Superior temporal gyrus (tissue), 1 donor: ENCODE measurements around the gene TRAIP.
"Not testable (repeated sequence)": the region's sequence is repeated elsewhere in the genome, so short reads cannot be mapped to it uniquely, and the experiment has no call there.

ENCODE experiments used
- DNase-seq: peaks from one replicate; pipeline ENCODE4 v3.0.0-alpha.2; 2016; ENCODE audit errors: extremely low spot score

Gene TRAIP

GRCh38 chr3:49826016-49826415, 30.3 kb downstream of the TRAIP start:
- DNase-seq, result no peak

DNA sequence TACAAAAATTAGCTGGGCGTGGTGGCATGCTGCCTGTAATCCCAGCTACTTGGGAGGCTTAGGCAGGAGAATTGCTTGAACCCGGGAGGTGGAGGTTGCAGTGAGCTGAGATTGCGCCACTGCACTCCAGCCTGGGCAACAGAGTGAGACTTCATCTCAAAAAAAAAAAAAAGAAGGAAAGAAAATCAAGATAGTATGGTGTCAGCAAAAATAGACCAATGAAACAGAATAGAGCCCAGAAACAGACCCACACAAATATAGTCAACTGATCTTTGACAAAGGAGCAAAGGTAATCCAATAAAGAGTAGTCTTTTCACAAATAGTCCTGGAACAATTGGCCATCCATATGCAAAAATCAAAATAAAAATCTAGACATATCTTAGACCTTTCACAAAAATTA, 33.2 kb downstream of the TRAIP start:
- DNase-seq, result not testable (repeated sequence)

DNA sequence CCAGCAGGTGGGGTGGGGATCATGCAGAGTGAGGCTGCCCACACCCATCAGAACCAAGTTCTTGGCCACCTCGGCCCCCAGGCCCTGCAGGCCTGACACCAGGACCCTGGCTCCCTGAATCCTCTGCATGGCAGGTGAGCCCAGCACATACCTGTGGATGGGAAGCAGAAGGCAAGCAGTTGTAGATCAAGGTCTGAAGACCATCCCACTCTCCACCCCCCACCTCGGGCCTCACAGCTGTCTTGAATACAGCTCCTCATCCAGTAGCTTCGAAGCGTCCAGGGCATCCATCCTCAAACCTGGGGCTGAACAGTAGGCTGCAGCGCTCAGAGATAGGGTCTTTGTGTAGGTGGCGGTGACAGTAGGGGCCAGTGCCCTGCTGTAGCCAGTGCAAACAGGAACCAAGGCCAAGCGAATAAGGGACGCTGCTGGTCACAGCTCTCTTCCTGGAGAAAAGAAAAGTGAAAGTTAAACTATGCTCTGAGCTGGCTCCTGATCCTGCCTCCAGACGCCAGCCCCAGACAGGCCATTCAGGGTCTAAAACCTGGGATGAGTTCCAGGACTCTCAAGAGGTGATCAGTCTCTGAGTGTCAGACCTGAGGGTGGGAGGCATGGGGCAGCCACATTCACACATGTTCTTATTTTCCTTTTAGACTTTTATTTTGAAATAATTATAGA, 42.7 kb downstream of the TRAIP start, which contains the start of gene UBA7:
UBA7 (minus strand) TSS at position 457 of the 678 bp plus-strand sequence; CDS start at position 291, 166 bp downstream.
- peak; percentile 27 for DNase-seq

GRCh38 chr3:49812916-49813496, 43.4 kb downstream of the TRAIP start:
- DNase-seq, result no peak

DNA sequence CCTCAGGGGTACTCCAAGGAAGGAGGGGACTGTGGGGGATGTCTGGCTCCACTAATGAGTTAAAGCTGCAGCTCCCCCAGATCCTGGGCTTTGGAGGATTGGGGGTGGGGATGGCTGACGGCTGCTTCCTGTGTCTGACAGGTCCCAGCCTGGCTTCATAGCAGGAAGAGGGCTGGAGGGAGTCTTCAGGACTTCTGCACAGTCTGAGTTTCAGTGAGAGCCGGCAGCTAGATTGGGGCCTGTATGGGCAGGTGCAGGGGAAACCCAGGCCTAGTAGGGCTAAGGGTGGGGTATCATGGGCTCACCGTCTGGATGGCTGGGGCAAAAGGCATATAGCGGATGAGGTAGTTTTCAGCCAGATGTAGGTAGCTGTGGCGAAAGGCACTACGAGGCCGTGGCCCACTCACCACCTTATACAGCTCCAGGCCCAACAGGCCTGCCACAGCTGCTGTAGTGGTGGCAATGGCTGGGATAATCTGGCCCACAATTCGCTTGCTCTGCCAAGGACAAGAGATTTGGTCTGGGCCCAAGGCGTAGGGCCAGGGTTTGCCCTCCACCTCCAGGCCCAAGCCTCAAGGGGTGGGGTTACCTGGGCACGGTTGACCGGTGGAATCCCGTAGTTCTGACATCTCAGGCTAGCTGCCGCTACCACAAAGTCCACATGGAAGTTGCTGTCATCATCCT, 48.8 kb downstream of the TRAIP start:
- DNase-seq, result no peak

GRCh38 chr3:49806850-49807249, 49.5 kb downstream of the TRAIP start:
- DNase-seq, result no peak

DNA sequence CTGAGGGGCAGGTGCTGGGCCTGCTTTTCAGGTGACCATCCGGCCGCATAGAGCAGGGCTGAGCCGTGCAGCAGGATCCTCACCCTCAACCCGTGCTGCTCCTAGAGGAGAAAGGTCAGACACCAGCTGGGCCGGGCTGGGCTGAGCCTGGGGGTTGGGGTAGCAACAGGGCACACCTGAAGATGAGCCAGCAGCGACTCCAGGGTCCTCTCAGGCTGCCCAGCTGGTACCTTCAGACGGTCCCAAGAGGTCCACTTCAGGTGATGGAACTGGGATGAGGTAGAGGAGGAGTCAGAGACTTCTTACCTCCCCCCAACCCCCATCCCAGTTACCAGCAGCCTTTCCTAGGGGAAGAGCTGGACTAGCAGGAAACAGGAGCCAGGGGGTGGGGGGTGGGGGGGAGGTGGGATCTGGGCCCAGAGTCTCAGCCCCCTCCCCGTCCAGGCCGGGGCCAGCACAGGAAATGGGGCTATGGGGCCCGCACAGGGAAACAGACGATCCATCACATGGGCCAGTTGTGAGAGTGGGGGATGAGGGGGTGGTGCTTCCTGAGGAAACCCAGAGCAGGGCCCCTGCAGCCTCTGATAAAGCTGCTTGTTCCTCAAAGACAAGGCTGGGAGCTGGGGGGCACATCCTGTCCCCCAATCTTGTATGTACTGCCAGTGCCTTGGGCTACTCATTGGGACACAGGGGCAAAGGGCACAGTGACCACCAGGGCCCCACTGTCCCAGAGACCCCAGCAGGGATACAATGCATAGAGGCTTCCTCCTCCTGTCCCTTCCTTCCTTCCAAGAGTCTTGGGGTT, 50.3 kb downstream of the TRAIP start:
- DNase-seq, result no peak

DNA sequence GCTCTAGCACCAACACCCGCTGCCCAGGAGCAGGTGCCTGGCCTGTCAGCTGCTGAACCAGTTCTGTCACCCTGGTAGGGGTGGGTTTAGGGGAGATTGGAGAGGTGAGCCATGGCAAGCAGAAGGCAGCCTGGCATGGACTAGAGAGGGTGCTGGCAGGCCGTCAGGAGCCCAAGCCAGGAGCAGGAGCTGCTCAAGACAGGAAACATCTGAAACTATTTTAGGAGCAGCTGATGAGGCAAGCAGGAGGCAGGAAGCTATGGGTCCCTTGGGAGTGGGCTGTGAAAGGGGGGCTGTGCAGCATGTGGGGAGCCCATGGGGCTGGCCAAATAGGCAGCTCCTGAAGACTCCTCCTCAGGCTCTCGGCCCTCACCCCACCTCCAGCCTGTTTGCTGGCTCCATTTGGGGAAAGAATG, 51.0 kb downstream of the TRAIP start:
- no peak for DNase-seq

GRCh38 chr3:49804141-49805041, 52.0 kb downstream of the TRAIP start:
- no peak for DNase-seq

DNA sequence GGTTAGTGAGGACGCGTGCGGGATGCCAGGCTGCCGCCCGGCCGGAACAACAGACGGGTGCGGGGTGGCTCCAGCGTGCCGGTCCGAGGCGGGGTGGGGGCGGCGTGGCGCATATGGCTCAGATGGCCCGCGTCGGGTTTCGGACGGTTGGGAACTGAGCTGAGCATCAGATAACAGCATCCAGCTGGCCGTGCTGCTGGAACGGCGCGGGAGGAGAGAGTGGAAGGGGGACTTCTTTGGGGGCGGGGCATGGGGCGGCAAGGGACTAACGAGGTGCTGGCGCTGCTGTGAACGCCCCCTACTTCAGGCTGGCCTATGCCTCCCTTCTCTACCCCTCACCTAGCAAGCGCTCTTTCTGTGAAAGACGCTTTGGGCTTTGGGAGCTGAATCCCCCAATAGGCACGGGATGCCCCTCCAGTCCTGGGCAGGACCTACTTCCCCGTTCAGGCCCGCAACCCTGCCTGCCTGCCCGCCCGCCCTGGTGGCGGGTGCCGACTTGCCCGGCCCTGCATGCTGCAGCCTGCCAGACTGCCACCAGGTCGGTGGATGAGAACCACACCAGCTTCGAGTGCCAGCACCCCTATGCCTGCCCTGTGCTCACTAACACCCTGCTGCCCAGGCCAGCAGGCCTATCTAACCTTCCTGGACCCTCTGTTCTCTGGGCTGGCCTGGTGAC, 52.8 kb downstream of the TRAIP start:
- DNase-seq, result no peak

DNA sequence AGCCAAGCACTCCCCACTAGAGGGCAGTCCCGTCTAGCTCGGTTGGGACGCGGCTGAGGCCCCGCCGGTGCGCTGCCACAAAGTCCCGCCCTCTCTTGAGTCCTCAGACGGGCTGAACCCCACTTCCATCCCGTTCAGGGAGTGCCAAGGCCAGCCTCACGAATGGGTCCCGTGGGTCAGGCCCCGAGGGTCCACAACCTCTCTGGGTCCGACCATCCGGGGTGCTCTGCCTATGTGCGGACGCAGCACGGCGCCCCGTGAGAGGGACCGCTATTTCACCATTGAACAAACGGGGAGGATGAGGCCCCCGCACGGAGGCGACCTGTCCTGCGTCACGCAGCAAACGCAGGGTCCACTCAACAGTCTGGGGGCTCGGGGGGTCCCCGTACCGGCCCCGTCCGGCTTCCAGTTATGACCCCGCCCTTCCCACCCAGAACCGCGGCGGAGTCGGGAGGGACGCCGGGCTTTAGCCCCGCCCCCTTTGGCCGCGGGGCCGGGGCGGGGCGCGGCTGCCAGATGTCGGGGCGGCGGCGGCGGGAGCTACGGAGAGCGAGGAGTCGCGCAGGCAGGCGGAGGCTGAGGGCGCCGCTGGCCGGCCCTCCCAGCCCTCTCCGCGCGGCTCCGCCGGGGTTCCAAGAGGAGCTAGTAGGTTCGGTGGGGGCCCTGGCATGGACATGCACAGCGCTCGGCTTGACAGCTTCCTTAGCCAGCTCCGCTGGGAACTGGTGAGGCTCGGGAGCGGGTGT, 53.5 kb downstream of the TRAIP start, which contains the start of gene INKA1:
INKA1 (plus strand) TSS at position 543 of the 746 bp plus-strand sequence; CDS start at position 675, 132 bp downstream.
- DNase-seq, result peak; percentile 93

DNA sequence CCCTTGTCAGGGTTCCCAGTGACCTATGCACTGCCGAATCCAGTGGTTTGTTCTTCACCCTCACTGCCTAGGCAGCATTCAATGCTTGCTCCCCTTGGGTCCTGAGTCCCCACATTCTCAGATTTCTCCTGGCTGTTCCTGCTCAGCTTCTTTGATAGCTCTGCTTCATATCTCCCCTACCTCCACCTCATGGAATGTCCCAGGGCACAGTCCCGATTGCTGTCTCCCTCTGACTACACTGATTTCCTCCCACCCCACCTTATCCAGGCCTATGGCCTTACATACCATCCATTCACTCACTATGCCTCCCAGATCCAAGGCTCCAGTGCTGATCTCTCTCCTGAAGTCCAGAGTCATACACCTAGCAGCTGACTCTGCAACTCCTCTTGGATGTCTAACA, 55.2 kb downstream of the TRAIP start:
- no peak for DNase-seq

GRCh38 chr3:49799761-49800160, 56.6 kb downstream of the TRAIP start, which contains the start of gene CDHR4:
TSS of gene CDHR4 (minus strand) at chr3:49799873. CDS start at chr3:49799812, 61 bp downstream.
- DNase-seq, result no peak

- no peak for DNase-seq
These were observed 57.3 kb downstream of the TRAIP start for GRCh38 chr3:49799105-49799504.

DNA sequence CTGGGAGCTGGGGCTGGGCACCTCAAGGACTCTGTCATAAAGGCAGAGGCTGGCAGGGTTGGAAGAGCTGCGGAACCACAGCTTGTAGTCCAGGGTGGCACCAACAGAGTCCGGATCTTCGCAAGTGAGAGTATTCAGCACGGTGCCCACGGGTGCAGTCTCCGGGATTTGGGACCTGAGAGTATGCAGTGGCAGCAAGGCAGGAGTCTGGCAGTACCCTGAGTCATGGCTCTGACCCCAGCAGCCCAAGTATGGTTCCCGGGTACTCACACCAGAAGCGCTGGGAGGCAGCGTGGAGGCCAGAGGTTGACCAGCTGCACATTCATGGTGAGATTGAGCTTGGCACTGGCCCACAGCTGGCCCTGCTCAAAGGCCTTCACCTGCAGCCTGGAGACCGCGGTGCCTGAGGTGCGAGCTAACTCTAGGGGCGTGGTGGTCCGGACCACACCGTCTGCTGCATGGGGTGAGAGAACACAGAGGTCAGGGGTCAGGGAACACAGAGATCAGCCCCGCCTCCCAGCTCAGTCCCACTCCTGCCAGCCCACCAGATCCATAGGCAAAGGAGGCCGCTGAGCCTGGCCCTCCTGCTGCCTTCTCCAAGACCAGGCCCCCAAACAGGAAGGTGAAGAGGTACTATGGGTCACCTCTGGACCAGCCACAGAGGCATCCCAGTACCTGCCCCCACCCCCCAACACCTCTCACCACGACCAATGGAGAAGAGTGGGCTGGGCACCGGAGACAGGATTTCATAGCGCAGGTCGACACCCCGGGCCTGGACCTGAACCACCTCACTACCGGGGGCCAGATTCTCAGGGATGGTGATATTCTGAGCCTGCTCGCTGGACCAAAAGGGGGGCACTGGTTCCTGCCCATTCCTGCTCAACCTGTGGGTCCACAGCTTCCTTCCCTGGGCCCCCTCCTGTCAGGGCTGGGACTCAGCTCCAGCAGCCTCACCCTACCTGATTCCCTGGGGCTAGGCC, 61.1 kb downstream of the TRAIP start:
- no peak for DNase-seq

- no peak for DNase-seq
These were observed 61.9 kb downstream of the TRAIP start for GRCh38 chr3:49794431-49794830.

- no peak for DNase-seq
These were observed 62.8 kb downstream of the TRAIP start for GRCh38 chr3:49793486-49794085.
